Measurements from ENCODE around the gene LAPTM5. TPM values are rescaled to one million over a fixed set of nuclear protein-coding genes. Genes with fewer than 3 reads are reported as not detected.
A peak's percentile ranks its signal among the peaks of the same experiment; 100 is the strongest.

Gene LAPTM5
- total and polyA plus RNA-seq, 5 donors from 2014 or later: 552 to 687 (median 589) TPM

DNA sequence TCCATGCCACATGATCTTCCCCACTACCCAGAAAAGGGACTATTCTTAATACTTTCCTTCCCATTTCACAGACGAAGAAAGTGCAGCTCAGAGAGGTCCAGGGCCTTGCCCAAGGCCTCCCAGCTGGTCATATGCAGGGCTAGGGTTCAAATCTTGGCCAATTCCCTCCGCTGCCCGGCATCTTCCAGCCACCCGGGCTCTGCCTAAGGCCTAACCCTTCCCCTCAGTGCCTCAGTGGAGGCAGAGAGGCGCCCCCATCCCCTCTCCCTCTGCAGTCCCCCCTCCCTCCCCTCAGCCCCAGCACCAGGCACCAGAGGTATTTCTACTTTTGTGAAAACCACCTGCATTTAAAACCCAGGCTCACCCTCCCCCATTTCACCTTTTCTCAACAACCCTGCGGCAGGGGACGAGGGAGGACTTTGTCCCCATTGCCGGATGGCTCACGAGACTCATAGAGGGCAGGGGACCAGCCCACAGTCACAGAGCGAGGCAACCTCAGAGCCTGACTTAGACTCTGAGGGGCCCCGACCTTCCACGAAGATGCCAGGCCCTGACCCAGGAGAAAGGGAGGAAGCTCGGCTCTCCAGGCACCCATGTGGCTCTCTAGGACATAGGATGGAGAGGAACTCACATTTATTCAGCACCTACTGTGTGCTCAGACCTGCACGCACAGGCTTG is 12.3 kb downstream of the LAPTM5 start:
- Mint-ChIP-seq H3K27me3 (peaks cover 5% of the 10 kb centered on the region), H3K4me1 (peaks cover 12 to 100% (median 77%) of the 10 kb centered on the region in 4 donors), H3K36me3 (peaks cover 55% of the 10 kb centered on the region), H3K4me3 (peak overlapping the region; percentile 77 to 99 (median 92)), H3K27ac (peak overlapping the region; percentile 97 to 98 (median 98)), H3K9me3 (no peaks in the 10 kb centered on the region)
- H3K4me3 ChIP-seq (ENCODE audit: low read depth, low read length): peak overlapping the region; percentile 69
- H3K4me1 ChIP-seq (ENCODE audit: control insufficient read depth, insufficient read depth, low read length, poor library complexity, severe bottlenecking): peaks cover 100% of the 10 kb centered on the region
- ATAC-seq (ENCODE audit: low read depth in 2 of 2): no peak
- H3K9me3 ChIP-seq (ENCODE audit: control insufficient read depth in 2 of 2, low read length in 2 of 2): no peaks in the 10 kb centered on the region
- H3K27me3 ChIP-seq (ENCODE audit: control insufficient read depth, insufficient read depth, low read length): no peaks in the 10 kb centered on the region
- DNase-seq: peak in 1 of 3 donors; percentile 48
- peaks cover 34% of the 10 kb centered on the region for H3K36me3 ChIP-seq (ENCODE audit: control insufficient read depth, insufficient read depth, low read length)
- peak overlapping the region; percentile 94 for H3K27ac ChIP-seq (ENCODE audit: insufficient read depth, low read length, poor library complexity, severe bottlenecking)

GRCh38 chr1:30744060-30744756 is 13.4 kb downstream of the LAPTM5 start:
- Mint-ChIP-seq H3K27me3 (peaks cover 5% of the 10 kb centered on the region), H3K36me3 (peaks cover 46% of the 10 kb centered on the region), H3K27ac (peak overlapping the region; percentile 95 to 98 (median 97)), H3K9me3 (no peaks in the 10 kb centered on the region), H3K4me1 (peaks cover 12 to 99% (median 67%) of the 10 kb centered on the region in 4 donors), H3K4me3 (peak overlapping the region; percentile 76 to 99 (median 85))
- Histone ChIP-seq H3K9me3 (ENCODE audit: control insufficient read depth in 2 of 2, low read length in 2 of 2) (no peaks in the 10 kb centered on the region), H3K27ac (ENCODE audit: insufficient read depth, low read length, poor library complexity, severe bottlenecking) (peak overlapping the region; percentile 94), H3K27me3 (ENCODE audit: control insufficient read depth, insufficient read depth, low read length) (no peaks in the 10 kb centered on the region), H3K4me3 (ENCODE audit: low read depth, low read length) (peak overlapping the region; percentile 69), H3K36me3 (ENCODE audit: control insufficient read depth, insufficient read depth, low read length) (peaks cover 44% of the 10 kb centered on the region), H3K4me1 (ENCODE audit: control insufficient read depth, insufficient read depth, low read length, poor library complexity, severe bottlenecking) (peaks cover 93% of the 10 kb centered on the region)
- ATAC-seq (ENCODE audit: low read depth in 2 of 2): peak; percentile 16 to 22
- DNase-seq: peak in 2 of 3 donors; percentile 35 to 77

- DNase-seq (peak; percentile 72 to 94 (median 87)), ATAC-seq (ENCODE audit: low read depth in 2 of 2) (peak; percentile 91 to 94)
- H3K9me3 Mint-ChIP-seq: no peaks in the 10 kb centered on the region
- Histone ChIP-seq H3K4me3 (ENCODE audit: low read depth, low read length) (peak overlapping the region; percentile 69), H3K36me3 (ENCODE audit: control insufficient read depth, insufficient read depth, low read length) (peaks cover 49% of the 10 kb centered on the region), H3K4me1 (ENCODE audit: control insufficient read depth, insufficient read depth, low read length, poor library complexity, severe bottlenecking) (peaks cover 93% of the 10 kb centered on the region), H3K27me3 (ENCODE audit: control insufficient read depth, insufficient read depth, low read length) (no peaks in the 10 kb centered on the region), H3K27ac (ENCODE audit: insufficient read depth, low read length, poor library complexity, severe bottlenecking) (peak overlapping the region; percentile 94), H3K9me3 (ENCODE audit: control insufficient read depth in 2 of 2, low read length in 2 of 2) (no peaks in the 10 kb centered on the region)
- H3K36me3 Mint-ChIP-seq: peaks cover 46% of the 10 kb centered on the region
- H3K27ac Mint-ChIP-seq: peak overlapping the region; percentile 95 to 98 (median 97)
- H3K4me3 Mint-ChIP-seq: peak overlapping the region; percentile 76 to 99 (median 85)
- H3K4me1 Mint-ChIP-seq: peaks cover 7 to 98% (median 65%) of the 10 kb centered on the region in 4 donors
- peaks cover 5% of the 10 kb centered on the region for H3K27me3 Mint-ChIP-seq
Observed at GRCh38 chr1:30743584-30744059, 14.0 kb downstream of the LAPTM5 start.

- peak overlapping the region; percentile 94 for H3K27ac ChIP-seq (ENCODE audit: insufficient read depth, low read length, poor library complexity, severe bottlenecking)
- H3K4me3 ChIP-seq (ENCODE audit: low read depth, low read length): peak overlapping the region; percentile 29
- H3K4me3 Mint-ChIP-seq: peak overlapping the region; percentile 76 to 99 (median 85)
- peaks cover 87% of the 10 kb centered on the region for H3K4me1 ChIP-seq (ENCODE audit: control insufficient read depth, insufficient read depth, low read length, poor library complexity, severe bottlenecking)
- peak overlapping the region; percentile 95 to 98 (median 97) for H3K27ac Mint-ChIP-seq
- no peaks in the 10 kb centered on the region for H3K27me3 ChIP-seq (ENCODE audit: control insufficient read depth, insufficient read depth, low read length)
- peaks cover 55% of the 10 kb centered on the region for H3K36me3 ChIP-seq (ENCODE audit: control insufficient read depth, insufficient read depth, low read length)
- H3K27me3 Mint-ChIP-seq: peaks cover 5% of the 10 kb centered on the region
- H3K9me3 ChIP-seq (ENCODE audit: control insufficient read depth in 2 of 2, low read length in 2 of 2): no peaks in the 10 kb centered on the region
- H3K4me1 Mint-ChIP-seq: peaks cover 7 to 97% (median 64%) of the 10 kb centered on the region in 4 donors
- H3K36me3 Mint-ChIP-seq: peaks cover 50% of the 10 kb centered on the region
- no peaks in the 10 kb centered on the region for H3K9me3 Mint-ChIP-seq
- DNase-seq: no peak
- no peak for ATAC-seq (ENCODE audit: low read depth in 2 of 2)
Observed at GRCh38 chr1:30742963-30743559, 14.5 kb downstream of the LAPTM5 start.

- Mint-ChIP-seq H3K9me3 (no peaks in the 10 kb centered on the region), H3K4me3 (peak overlapping the region; percentile 21 to 99 (median 60)), H3K27ac (peak overlapping the region; percentile 82 to 97 (median 95)), H3K36me3 (peaks cover 50% of the 10 kb centered on the region), H3K4me1 (peaks cover 7 to 92% (median 60%) of the 10 kb centered on the region in 4 donors), H3K27me3 (peaks cover 5% of the 10 kb centered on the region)
- Histone ChIP-seq H3K27me3 (ENCODE audit: control insufficient read depth, insufficient read depth, low read length) (no peaks in the 10 kb centered on the region), H3K4me3 (ENCODE audit: low read depth, low read length) (peak overlapping the region; percentile 29), H3K36me3 (ENCODE audit: control insufficient read depth, insufficient read depth, low read length) (peaks cover 56% of the 10 kb centered on the region), H3K4me1 (ENCODE audit: control insufficient read depth, insufficient read depth, low read length, poor library complexity, severe bottlenecking) (peaks cover 81% of the 10 kb centered on the region), H3K27ac (ENCODE audit: insufficient read depth, low read length, poor library complexity, severe bottlenecking) (peak overlapping the region; percentile 94), H3K9me3 (ENCODE audit: control insufficient read depth in 2 of 2, low read length in 2 of 2) (no peaks in the 10 kb centered on the region)
- DNase-seq (no peak), ATAC-seq (ENCODE audit: low read depth in 2 of 2) (no peak)
Observed at GRCh38 chr1:30742300-30742962, 15.1 kb downstream of the LAPTM5 start.

- Mint-ChIP-seq H3K4me1 (peaks cover 7 to 84% (median 50%) of the 10 kb centered on the region in 4 donors), H3K4me3 (peak overlapping the region in 3 of 4 donors; percentile 53 to 57 (median 55)), H3K27ac (peak overlapping the region; percentile 95 to 98 (median 97)), H3K27me3 (peaks cover 5% of the 10 kb centered on the region), H3K9me3 (no peaks in the 10 kb centered on the region), H3K36me3 (peaks cover 50% of the 10 kb centered on the region)
- Histone ChIP-seq H3K27ac (ENCODE audit: insufficient read depth, low read length, poor library complexity, severe bottlenecking) (peak overlapping the region; percentile 94), H3K4me3 (ENCODE audit: low read depth, low read length) (no peak overlapping the region), H3K27me3 (ENCODE audit: control insufficient read depth, insufficient read depth, low read length) (no peaks in the 10 kb centered on the region), H3K4me1 (ENCODE audit: control insufficient read depth, insufficient read depth, low read length, poor library complexity, severe bottlenecking) (peaks cover 70% of the 10 kb centered on the region), H3K36me3 (ENCODE audit: control insufficient read depth, insufficient read depth, low read length) (peaks cover 58% of the 10 kb centered on the region), H3K9me3 (ENCODE audit: control insufficient read depth in 2 of 2, low read length in 2 of 2) (no peaks in the 10 kb centered on the region)
- ATAC-seq (ENCODE audit: low read depth in 2 of 2) (no peak), DNase-seq (no peak)
Observed at GRCh38 chr1:30741239-30741894, 16.2 kb downstream of the LAPTM5 start.
